ENCODE data around the gene BICC1. TPM values are rescaled to one million over a fixed set of nuclear protein-coding genes. Genes with fewer than 3 reads are reported as not detected.

Gene BICC1
- total RNA-seq, 1 experiment from 2014 or later: not detected

DNA sequence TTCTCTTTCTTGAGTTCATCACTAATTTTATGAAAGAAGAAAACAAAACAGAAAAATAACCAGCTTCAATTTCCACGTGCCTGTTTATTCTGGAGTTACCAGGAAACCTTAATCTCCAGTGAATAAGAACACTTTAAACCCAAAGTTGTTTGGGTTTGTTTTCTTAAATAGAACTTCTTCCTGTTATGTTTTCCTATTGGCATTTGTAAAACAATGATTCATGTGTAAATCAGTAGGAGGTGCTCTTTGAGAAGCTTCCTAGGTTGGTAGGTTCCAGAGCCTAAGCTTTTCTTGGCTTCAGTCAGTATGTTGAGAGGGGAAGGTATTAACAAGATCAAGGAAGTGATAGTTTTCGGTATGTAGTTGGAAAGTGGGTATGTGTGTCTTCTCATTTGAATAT lies 119.0 kb downstream of the BICC1 start (continued):
- TF ChIP-seq, protein P1, sequence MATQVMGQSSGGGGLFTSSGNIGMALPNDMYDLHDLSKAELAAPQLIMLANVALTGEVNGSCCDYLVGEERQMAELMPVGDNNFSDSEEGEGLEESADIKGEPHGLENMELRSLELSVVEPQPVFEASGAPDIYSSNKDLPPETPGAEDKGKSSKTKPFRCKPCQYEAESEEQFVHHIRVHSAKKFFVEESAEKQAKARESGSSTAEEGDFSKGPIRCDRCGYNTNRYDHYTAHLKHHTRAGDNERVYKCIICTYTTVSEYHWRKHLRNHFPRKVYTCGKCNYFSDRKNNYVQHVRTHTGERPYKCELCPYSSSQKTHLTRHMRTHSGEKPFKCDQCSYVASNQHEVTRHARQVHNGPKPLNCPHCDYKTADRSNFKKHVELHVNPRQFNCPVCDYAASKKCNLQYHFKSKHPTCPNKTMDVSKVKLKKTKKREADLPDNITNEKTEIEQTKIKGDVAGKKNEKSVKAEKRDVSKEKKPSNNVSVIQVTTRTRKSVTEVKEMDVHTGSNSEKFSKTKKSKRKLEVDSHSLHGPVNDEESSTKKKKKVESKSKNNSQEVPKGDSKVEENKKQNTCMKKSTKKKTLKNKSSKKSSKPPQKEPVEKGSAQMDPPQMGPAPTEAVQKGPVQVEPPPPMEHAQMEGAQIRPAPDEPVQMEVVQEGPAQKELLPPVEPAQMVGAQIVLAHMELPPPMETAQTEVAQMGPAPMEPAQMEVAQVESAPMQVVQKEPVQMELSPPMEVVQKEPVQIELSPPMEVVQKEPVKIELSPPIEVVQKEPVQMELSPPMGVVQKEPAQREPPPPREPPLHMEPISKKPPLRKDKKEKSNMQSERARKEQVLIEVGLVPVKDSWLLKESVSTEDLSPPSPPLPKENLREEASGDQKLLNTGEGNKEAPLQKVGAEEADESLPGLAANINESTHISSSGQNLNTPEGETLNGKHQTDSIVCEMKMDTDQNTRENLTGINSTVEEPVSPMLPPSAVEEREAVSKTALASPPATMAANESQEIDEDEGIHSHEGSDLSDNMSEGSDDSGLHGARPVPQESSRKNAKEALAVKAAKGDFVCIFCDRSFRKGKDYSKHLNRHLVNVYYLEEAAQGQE (IDR thresholded peaks at IDR 0.05; ENCODE audit: low read depth): no peak
- TF ChIP-seq ELF1 (IDR thresholded peaks at IDR 0.05; ENCODE audit: borderline replicate concordance, low read depth) (no peak), CEBPB (IDR thresholded peaks at IDR 0.05; ENCODE audit: low read depth) (no peak), EZH2phosphoT487 (IDR thresholded peaks at IDR 0.05; ENCODE audit: borderline replicate concordance) (no peak)
- TF ChIP-seq, protein P2, sequence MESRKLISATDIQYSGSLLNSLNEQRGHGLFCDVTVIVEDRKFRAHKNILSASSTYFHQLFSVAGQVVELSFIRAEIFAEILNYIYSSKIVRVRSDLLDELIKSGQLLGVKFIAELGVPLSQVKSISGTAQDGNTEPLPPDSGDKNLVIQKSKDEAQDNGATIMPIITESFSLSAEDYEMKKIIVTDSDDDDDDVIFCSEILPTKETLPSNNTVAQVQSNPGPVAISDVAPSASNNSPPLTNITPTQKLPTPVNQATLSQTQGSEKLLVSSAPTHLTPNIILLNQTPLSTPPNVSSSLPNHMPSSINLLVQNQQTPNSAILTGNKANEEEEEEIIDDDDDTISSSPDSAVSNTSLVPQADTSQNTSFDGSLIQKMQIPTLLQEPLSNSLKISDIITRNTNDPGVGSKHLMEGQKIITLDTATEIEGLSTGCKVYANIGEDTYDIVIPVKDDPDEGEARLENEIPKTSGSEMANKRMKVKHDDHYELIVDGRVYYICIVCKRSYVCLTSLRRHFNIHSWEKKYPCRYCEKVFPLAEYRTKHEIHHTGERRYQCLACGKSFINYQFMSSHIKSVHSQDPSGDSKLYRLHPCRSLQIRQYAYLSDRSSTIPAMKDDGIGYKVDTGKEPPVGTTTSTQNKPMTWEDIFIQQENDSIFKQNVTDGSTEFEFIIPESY (IDR thresholded peaks at IDR 0.05; ENCODE audit: extremely low read depth, insufficient replicate concordance, low read length): no peak

DNA sequence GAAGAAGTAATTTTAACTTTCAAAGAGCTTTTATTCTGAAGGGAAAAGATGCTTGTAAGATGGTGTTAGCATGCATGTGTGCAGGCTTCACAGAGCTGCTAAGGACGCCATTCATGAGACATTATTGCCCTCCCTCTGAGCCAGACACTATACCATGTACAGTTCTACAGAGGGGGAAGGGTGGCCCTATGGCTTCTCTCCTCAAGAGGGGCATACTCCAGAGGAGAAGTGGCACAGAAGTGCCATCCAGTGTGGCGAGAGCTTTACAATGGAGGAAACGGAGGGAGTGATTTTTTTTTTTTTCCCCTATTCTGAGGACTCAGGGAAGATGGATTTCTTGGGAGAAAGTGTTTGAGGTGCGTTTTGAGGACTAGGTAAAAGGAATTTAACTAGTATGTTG lies 119.5 kb downstream of the BICC1 start:
- CTCF ChIA-PET: no interaction called here

More for the DNA sequence above, 119.5 kb downstream of the BICC1 start:
- Histone ChIP-seq H3K9ac (ENCODE audit: low read length) (no peak overlapping the region), H3K27me3 (ENCODE audit: insufficient read depth, low read length) (peaks cover 12% of the 10 kb centered on the region; the same call in 1 of the 2 replicates), H3K4me3 (replicated peaks in 1 of 2; ENCODE audit: low read depth in 1 of 2, low read length in 2 of 2) (no peak overlapping the region), H3K27ac (ENCODE audit: low read depth, low read length) (no peak overlapping the region), H3K4me2 (ENCODE audit: low read length) (no peak overlapping the region), H3K36me3 (ENCODE audit: control insufficient read depth in 1 of 2, insufficient read depth in 2 of 2, low read length in 2 of 2) (no peaks in the 10 kb centered on the region), H3K4me1 (ENCODE audit: control insufficient read depth in 1 of 2, insufficient read depth in 2 of 2, low read length in 2 of 2) (no peaks in the 10 kb centered on the region), H3K79me2 (ENCODE audit: insufficient read depth, low read length) (no peaks in the 10 kb centered on the region), H3K9me2 (ENCODE audit: insufficient read depth) (no peaks in the 10 kb centered on the region), H4K20me1 (ENCODE audit: insufficient read depth) (no peaks in the 10 kb centered on the region), H3K9me3 (ENCODE audit: control insufficient read depth in 1 of 2, insufficient read depth in 1 of 2, low read depth in 1 of 2, low read length in 2 of 2) (no peaks in the 10 kb centered on the region), H2AFZ (ENCODE audit: low read depth, low read length, poor library complexity, severe bottlenecking) (no peak overlapping the region)
- no peak for TF ChIP-seq ZNF274 (IDR thresholded peaks at IDR 0.05; ENCODE audit: low read depth, low read length)
- no peak for ATAC-seq
- no TSS peak for BruUV-seq (replicated peaks)
- RAD21 ChIA-PET (ENCODE audit: low non-redundant PET in 1 of 2, low total read pairs in 2 of 2, uncharacterized antibody in 2 of 2, unreplicated experiment in 2 of 2): no interaction called here
- DNase-seq (ENCODE audit: low read depth, low spot score): no peak
- POLR2A ChIA-PET: no interaction called here
- intact Hi-C loops (cut with micrococcal nuclease): no loop called here
